KG1 (cell line): Measurements from ENCODE around the gene MSMB.

Source experiments
- DNase-seq: peaks from one replicate; lab custom pipeline; 2025; lab: John Stamatoyannopoulos, UW

Gene MSMB

GRCh38 chr10:46033602-46034011 lies 12.5 kb downstream of the MSMB start:
- DNase-seq: no peak

GRCh38 chr10:46031648-46032532 lies 14.2 kb downstream of the MSMB start:
- no peak for DNase-seq

GRCh38 chr10:46030091-46030937 lies 15.8 kb downstream of the MSMB start, which contains the start of gene NCOA4:
TSS of gene NCOA4 (minus strand) at chr10:46030623. CDS start at chr10:46016680, 13,943 bp downstream.
- DNase-seq: peak; percentile 92

- DNase-seq: no peak
These were observed 16.5 kb downstream of the MSMB start for GRCh38 chr10:46029461-46030030.

- no peak for DNase-seq
These were observed 17.2 kb downstream of the MSMB start for GRCh38 chr10:46028584-46029460.

- DNase-seq: no peak
These were observed 20.0 kb downstream of the MSMB start for GRCh38 chr10:46026106-46026505.

GRCh38 chr10:46025406-46025805 lies 20.7 kb downstream of the MSMB start:
- no peak for DNase-seq

- no peak for DNase-seq
These were observed 21.1 kb downstream of the MSMB start for GRCh38 chr10:46024948-46025347.

- DNase-seq: peak; percentile 81
These were observed 22.9 kb downstream of the MSMB start for GRCh38 chr10:46022978-46023702.

- DNase-seq: no peak
These were observed 25.8 kb downstream of the MSMB start for GRCh38 chr10:46020344-46020657.

- no peak for DNase-seq
These were observed 26.3 kb downstream of the MSMB start for GRCh38 chr10:46019569-46020343.

- no peak for DNase-seq
These were observed 26.9 kb downstream of the MSMB start for GRCh38 chr10:46019177-46019528.

- no peak for DNase-seq
These were observed 27.5 kb downstream of the MSMB start for GRCh38 chr10:46018453-46019176.

GRCh38 chr10:46017733-46018132 lies 28.3 kb downstream of the MSMB start:
- no peak for DNase-seq

GRCh38 chr10:46016811-46017210 lies 29.3 kb downstream of the MSMB start:
- DNase-seq: no peak

GRCh38 chr10:46016190-46016589 lies 29.9 kb downstream of the MSMB start:
- no peak for DNase-seq

- no peak for DNase-seq
These were observed 31.2 kb downstream of the MSMB start for GRCh38 chr10:46014683-46015405.

GRCh38 chr10:46014206-46014605 lies 31.9 kb downstream of the MSMB start:
- DNase-seq: no peak

- no peak for DNase-seq
These were observed 33.3 kb downstream of the MSMB start for GRCh38 chr10:46012746-46013145.
